GM23338 (cell line): ENCODE results near the gene FGFR2.

Experiments used
- CTCF ChIP-seq, 2 experiments: fragments of 200-600 bp in 1 of 2; sonication (generic) in 1 of 2; conservative IDR thresholded peaks; 2 replicates each; pipeline versions ENCODE4 v1.5.1 to v1.6.1; 2016 to 2017; ENCODE audit warnings: antibody characterized with exemption in 2 of 2, low read depth in 2 of 2, mild to moderate bottlenecking in 2 of 2, moderate library complexity in 1 of 2
- EZH2 ChIP-seq: fragments of 200-600 bp; sonication (generic); IDR thresholded peaks from one replicate; pipeline ENCODE4 v1.8.0; 2017; ENCODE audit warnings: antibody characterized with exemption, mild to moderate bottlenecking, low read depth; ENCODE audit not compliant: unreplicated experiment

GRCh38 chr10:121442086-121442935 lies 155.9 kb downstream of the FGFR2 start:
- TF ChIP-seq CTCF (conservative IDR thresholded peaks at IDR 0.05; ENCODE audit: low read depth in 2 of 2) (no peak), EZH2 (no peak)
